Measurements from ENCODE around the gene LRRC17.

Gene LRRC17

GRCh38 chr7:102917436-102918353 lies 4.9 kb downstream of the LRRC17 start:
- Mint-ChIP-seq H3K4me3 (no peak overlapping the region), H3K36me3 (ENCODE audit: low read depth) (no peaks in the 10 kb centered on the region), H3K27ac (no peak overlapping the region), H3K9me3 (no peaks in the 10 kb centered on the region), H3K27me3 (no peaks in the 10 kb centered on the region), H3K4me1 (ENCODE audit: low read depth) (no peaks in the 10 kb centered on the region)

- Mint-ChIP-seq H3K4me3 (no peak overlapping the region), H3K36me3 (ENCODE audit: low read depth) (no peaks in the 10 kb centered on the region), H3K27ac (no peak overlapping the region), H3K9me3 (no peaks in the 10 kb centered on the region), H3K4me1 (ENCODE audit: low read depth) (no peaks in the 10 kb centered on the region), H3K27me3 (no peaks in the 10 kb centered on the region)
Measured at GRCh38 chr7:102918845-102919244, 6.0 kb downstream of the LRRC17 start.

- H3K36me3 Mint-ChIP-seq (ENCODE audit: low read depth), result no peaks in the 10 kb centered on the region
- no peaks in the 10 kb centered on the region for H3K9me3 Mint-ChIP-seq
- no peak overlapping the region for H3K27ac Mint-ChIP-seq
- H3K4me3 Mint-ChIP-seq, result no peak overlapping the region
- no peaks in the 10 kb centered on the region for H3K27me3 Mint-ChIP-seq
- H3K4me1 Mint-ChIP-seq (ENCODE audit: low read depth), result no peaks in the 10 kb centered on the region
Measured at GRCh38 chr7:102925976-102926782, 13.4 kb downstream of the LRRC17 start.

GRCh38 chr7:102926783-102927140 lies 14.0 kb downstream of the LRRC17 start:
- Mint-ChIP-seq H3K9me3 (no peaks in the 10 kb centered on the region), H3K27me3 (no peaks in the 10 kb centered on the region)

GRCh38 chr7:102927312-102927933 lies 14.6 kb downstream of the LRRC17 start:
- no peak overlapping the region for H3K27ac Mint-ChIP-seq

More at GRCh38 chr7:102926783-102927140, 14.0 kb downstream of the LRRC17 start:
- Mint-ChIP-seq H3K4me3 (no peak overlapping the region), H3K36me3 (ENCODE audit: low read depth) (no peaks in the 10 kb centered on the region), H3K27ac (no peak overlapping the region), H3K4me1 (ENCODE audit: low read depth) (no peaks in the 10 kb centered on the region)

GRCh38 chr7:102931757-102932156 lies 19.0 kb downstream of the LRRC17 start:
- no peak overlapping the region for H3K27ac Mint-ChIP-seq
- H3K27me3 Mint-ChIP-seq, result no peaks in the 10 kb centered on the region
- no peaks in the 10 kb centered on the region for H3K36me3 Mint-ChIP-seq (ENCODE audit: low read depth)
- no peak overlapping the region for H3K4me3 Mint-ChIP-seq
- H3K4me1 Mint-ChIP-seq (ENCODE audit: low read depth), result no peaks in the 10 kb centered on the region
- no peaks in the 10 kb centered on the region for H3K9me3 Mint-ChIP-seq

More at GRCh38 chr7:102927312-102927933, 14.6 kb downstream of the LRRC17 start:
- Mint-ChIP-seq H3K27me3 (no peaks in the 10 kb centered on the region), H3K36me3 (ENCODE audit: low read depth) (no peaks in the 10 kb centered on the region), H3K4me3 (no peak overlapping the region), H3K4me1 (ENCODE audit: low read depth) (no peaks in the 10 kb centered on the region), H3K9me3 (no peaks in the 10 kb centered on the region)

GRCh38 chr7:102933763-102934162 lies 21.0 kb downstream of the LRRC17 start:
- Mint-ChIP-seq H3K4me1 (ENCODE audit: low read depth) (no peaks in the 10 kb centered on the region), H3K9me3 (no peaks in the 10 kb centered on the region), H3K4me3 (no peak overlapping the region), H3K27me3 (no peaks in the 10 kb centered on the region), H3K36me3 (ENCODE audit: low read depth) (no peaks in the 10 kb centered on the region), H3K27ac (no peak overlapping the region)

GRCh38 chr7:102934239-102934638 lies 21.4 kb downstream of the LRRC17 start:
- no peak overlapping the region for H3K4me3 Mint-ChIP-seq
- H3K36me3 Mint-ChIP-seq (ENCODE audit: low read depth), result no peaks in the 10 kb centered on the region
- H3K4me1 Mint-ChIP-seq (ENCODE audit: low read depth), result no peaks in the 10 kb centered on the region
- no peaks in the 10 kb centered on the region for H3K27me3 Mint-ChIP-seq
- no peak overlapping the region for H3K27ac Mint-ChIP-seq
- H3K9me3 Mint-ChIP-seq, result no peaks in the 10 kb centered on the region

- H3K36me3 Mint-ChIP-seq (ENCODE audit: low read depth), result no peaks in the 10 kb centered on the region
- no peaks in the 10 kb centered on the region for H3K4me1 Mint-ChIP-seq (ENCODE audit: low read depth)
- H3K4me3 Mint-ChIP-seq, result no peak overlapping the region
- H3K9me3 Mint-ChIP-seq, result no peaks in the 10 kb centered on the region
- no peaks in the 10 kb centered on the region for H3K27me3 Mint-ChIP-seq
- H3K27ac Mint-ChIP-seq, result no peak overlapping the region
Measured at GRCh38 chr7:102934701-102935100, 21.9 kb downstream of the LRRC17 start.

- H3K4me1 Mint-ChIP-seq (ENCODE audit: low read depth), result no peaks in the 10 kb centered on the region
- H3K36me3 Mint-ChIP-seq (ENCODE audit: low read depth), result no peaks in the 10 kb centered on the region
- H3K27ac Mint-ChIP-seq, result no peak overlapping the region
- no peaks in the 10 kb centered on the region for H3K27me3 Mint-ChIP-seq
- no peak overlapping the region for H3K4me3 Mint-ChIP-seq
- no peaks in the 10 kb centered on the region for H3K9me3 Mint-ChIP-seq
Measured at GRCh38 chr7:102935450-102936115, 22.8 kb downstream of the LRRC17 start.

- H3K36me3 Mint-ChIP-seq (ENCODE audit: low read depth), result no peaks in the 10 kb centered on the region
- H3K27me3 Mint-ChIP-seq, result no peaks in the 10 kb centered on the region
- H3K4me3 Mint-ChIP-seq, result no peak overlapping the region
- no peak overlapping the region for H3K27ac Mint-ChIP-seq
- H3K9me3 Mint-ChIP-seq, result no peaks in the 10 kb centered on the region
- no peaks in the 10 kb centered on the region for H3K4me1 Mint-ChIP-seq (ENCODE audit: low read depth)
Measured at GRCh38 chr7:102938679-102939078, 25.9 kb downstream of the LRRC17 start.

GRCh38 chr7:102942181-102942866 lies 29.5 kb downstream of the LRRC17 start:
- no peaks in the 10 kb centered on the region for H3K27me3 Mint-ChIP-seq
- no peaks in the 10 kb centered on the region for H3K36me3 Mint-ChIP-seq (ENCODE audit: low read depth)
- no peaks in the 10 kb centered on the region for H3K4me1 Mint-ChIP-seq (ENCODE audit: low read depth)
- no peaks in the 10 kb centered on the region for H3K9me3 Mint-ChIP-seq
- no peak overlapping the region for H3K4me3 Mint-ChIP-seq
- no peak overlapping the region for H3K27ac Mint-ChIP-seq

- H3K4me1 Mint-ChIP-seq (ENCODE audit: low read depth), result no peaks in the 10 kb centered on the region
- no peak overlapping the region for H3K27ac Mint-ChIP-seq
- no peaks in the 10 kb centered on the region for H3K27me3 Mint-ChIP-seq
- H3K36me3 Mint-ChIP-seq (ENCODE audit: low read depth), result no peaks in the 10 kb centered on the region
- no peak overlapping the region for H3K4me3 Mint-ChIP-seq
- H3K9me3 Mint-ChIP-seq, result no peaks in the 10 kb centered on the region
Measured at GRCh38 chr7:102942868-102943267, 30.1 kb downstream of the LRRC17 start.

Measured in stimulated activated naive CD8-positive, alpha-beta T cell treated with anti-CD3 and anti-CD28 coated beads, Interleukin-15, Interleukin-2, amounts not matched to agents 100 ng/mL and 50 ng/mL, for 24 hours (primary cell).